GM19193 (cell line): ENCODE data around the gene KRT37.

Experiments
- POLR2A ChIP-seq: IDR thresholded peaks from 4 replicates; pipeline ENCODE4 v1.6.1; 2011; ENCODE audit not compliant: insufficient read depth, insufficient read length; ENCODE audit errors: extremely low read depth

The KRT37 gene

GRCh38 chr17:41444640-41445039 is 20.3 kb upstream of the KRT37 start:
- TF ChIP-seq POLR2A, result no peak

DNA sequence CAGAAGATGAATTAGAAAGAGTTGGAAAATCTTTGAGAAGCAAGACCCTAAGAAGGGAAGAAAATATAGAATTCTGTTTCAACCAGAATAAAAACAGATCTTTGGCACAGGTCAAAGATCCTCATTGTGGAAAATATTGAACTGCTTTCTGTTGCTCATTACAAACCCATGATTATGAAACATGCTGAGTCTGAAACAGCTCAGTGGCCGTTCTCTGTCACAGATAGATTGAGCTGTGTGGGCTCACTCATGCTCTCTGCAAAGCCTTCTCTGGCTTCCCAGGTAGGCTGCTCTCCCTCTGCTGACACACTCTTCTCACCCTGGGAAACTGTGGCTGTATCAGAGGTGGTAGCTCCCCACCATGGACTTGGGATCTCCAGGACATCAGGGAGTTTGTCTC is 19.8 kb upstream of the KRT37 start:
- TF ChIP-seq POLR2A, result no peak

DNA sequence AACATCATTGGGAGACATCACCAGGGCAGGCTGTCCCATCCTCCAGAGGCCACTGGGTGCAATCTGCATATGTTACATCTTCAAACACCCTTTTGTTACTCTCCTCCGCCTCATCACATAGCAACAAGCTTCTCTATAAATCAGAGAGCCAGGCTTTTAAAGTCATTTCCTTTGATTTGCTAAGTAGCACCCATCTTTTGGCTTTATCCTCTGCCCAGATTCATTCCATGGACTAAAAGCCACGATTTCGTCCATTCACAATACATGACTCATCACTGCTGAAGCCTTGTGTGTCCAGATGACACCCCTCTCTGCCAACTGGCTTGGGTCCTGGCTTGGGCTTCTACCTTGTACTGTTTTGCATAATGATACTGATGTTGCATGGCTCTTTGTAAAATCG is 18.4 kb upstream of the KRT37 start:
- TF ChIP-seq POLR2A, result no peak

DNA sequence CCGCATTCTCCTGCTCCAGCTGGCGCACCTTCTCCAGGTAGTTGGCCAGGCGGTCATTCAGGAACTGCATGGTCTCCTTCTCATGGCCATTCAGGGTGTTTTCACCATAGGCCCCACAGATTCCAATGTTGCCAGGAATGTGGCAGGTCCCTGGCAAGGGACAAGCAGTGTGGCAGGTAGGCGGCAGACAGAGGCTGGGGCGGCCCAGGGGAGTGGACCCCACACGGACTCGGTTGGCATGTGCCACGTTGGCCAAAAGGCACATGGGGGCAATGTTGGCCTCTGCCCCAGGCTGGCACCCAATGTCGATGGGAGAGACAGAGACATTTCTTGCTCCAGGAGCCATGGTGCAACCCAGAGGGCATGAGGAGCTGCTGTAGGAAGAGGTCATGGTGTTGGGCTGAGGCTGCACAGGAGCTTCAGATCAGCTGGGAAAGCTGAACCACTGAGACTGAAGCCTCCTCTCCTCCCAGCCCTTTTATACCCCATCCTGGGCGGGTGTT is 16.2 kb upstream of the KRT37 start, which contains the start of gene KRT38:
Gene KRT38 (minus strand): TSS at position 453 of the 503 bp plus-strand sequence. CDS start 62 bp downstream, at position 391.
- TF ChIP-seq POLR2A, result no peak

DNA sequence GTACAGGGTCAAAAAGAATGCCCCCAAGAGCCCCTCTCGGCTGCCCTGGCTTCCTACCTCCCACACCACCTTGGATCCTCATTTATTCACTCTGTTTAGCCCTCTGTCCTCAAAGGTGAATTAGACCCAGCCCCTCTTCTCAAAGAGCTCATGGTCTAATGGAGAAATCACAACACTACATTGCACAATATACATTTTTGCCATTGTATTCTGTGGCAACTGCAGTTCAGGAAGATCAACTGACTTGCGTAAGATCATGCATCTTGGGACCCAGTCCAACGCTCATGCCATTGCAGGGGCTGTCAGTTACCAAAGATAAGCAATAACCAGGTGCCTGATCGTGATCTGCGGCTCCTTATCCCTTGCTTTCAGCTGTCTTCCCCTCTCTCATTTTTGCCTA is 15.0 kb upstream of the KRT37 start:
- no peak for TF ChIP-seq POLR2A

DNA sequence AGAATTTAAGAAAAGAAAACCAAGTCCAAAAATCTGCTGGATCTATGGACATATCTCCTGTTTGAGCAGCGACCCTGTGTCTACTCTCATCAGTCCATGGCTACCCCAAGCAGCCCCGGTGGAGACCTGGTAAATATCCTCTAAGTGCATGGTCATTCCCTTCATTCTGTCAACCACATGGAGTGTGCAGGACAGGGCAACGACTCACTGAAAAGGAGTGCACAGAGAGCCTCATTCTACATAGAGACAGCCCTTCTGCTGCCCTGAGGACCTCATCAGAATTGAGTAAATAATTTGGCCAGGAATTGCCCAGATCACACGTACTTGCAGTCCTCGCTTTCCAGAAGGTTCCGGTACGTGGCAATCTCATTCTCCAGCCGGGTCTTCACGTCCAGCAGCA is 13.4 kb upstream of the KRT37 start:
- no peak for TF ChIP-seq POLR2A

GRCh38 chr17:41437254-41437653 is 12.9 kb upstream of the KRT37 start:
- no peak for TF ChIP-seq POLR2A

GRCh38 chr17:41434415-41434814 is 10.0 kb upstream of the KRT37 start:
- no peak for TF ChIP-seq POLR2A

- TF ChIP-seq POLR2A, result no peak
Observed at GRCh38 chr17:41434005-41434404, 9.6 kb upstream of the KRT37 start.

GRCh38 chr17:41433586-41433985 is 9.2 kb upstream of the KRT37 start:
- TF ChIP-seq POLR2A, result no peak

- no peak for TF ChIP-seq POLR2A
Observed at GRCh38 chr17:41429667-41430066, 5.3 kb upstream of the KRT37 start.

DNA sequence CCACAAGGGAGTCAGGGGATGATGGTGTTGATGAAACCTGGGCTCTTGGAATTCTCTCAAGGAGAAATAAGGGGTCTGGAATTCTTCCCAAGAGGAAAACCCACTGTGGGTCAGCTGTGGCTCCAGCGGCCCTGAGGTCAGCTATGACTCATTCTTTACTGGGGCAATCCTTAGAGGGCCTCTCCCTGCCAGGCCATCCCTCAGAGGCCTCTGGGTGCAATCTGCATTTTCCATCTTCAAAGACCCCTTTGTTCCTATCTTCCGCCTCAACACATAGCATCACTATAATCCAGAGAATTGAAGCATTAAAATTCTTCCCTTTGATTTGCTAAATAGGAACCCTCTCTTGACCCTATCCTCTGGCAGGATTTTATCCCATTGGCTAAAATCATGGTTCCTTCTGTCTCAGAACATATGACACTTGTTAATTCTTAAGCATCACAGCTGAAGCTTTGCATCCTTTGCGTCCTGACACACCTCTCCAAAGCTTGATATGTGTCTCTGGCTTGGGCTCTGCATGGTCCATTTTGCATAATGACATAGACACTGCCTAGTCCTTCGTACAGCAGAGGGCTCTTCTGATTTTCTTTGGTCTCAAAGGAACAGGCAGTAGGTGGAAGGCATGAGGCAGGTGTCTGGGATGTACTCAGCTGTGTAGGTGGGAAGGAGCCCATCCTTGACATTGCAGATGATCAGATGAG is 4.4 kb upstream of the KRT37 start:
- TF ChIP-seq POLR2A, result no peak

- TF ChIP-seq POLR2A, result no peak
Observed at GRCh38 chr17:41421617-41422016, 2.8 kb downstream of the KRT37 start.

- TF ChIP-seq POLR2A, result no peak
Observed at GRCh38 chr17:41421116-41421515, 3.3 kb downstream of the KRT37 start.

DNA sequence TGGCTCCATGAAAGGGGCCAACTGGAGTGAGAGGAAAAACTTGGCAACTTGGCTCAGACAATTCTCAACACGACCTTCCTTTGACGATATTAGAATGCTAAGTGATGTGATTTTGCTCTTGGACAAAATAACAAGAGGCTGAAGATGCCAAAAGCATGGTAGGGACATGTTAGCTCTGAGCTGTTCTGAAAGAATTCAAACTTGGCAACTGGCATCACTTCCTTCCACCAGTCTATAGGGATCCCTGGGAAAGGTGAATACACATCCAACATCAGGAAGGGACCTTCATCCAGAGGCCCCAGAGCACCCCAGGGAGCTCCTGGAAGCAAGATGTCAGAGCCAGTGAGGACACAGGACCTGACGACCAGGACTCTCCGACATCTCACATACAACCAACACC is 4.3 kb downstream of the KRT37 start:
- no peak for TF ChIP-seq POLR2A

- TF ChIP-seq POLR2A, result no peak
Observed at GRCh38 chr17:41419716-41420115, 4.7 kb downstream of the KRT37 start.

- TF ChIP-seq POLR2A, result no peak
Observed at GRCh38 chr17:41418116-41418860, 6.1 kb downstream of the KRT37 start.

DNA sequence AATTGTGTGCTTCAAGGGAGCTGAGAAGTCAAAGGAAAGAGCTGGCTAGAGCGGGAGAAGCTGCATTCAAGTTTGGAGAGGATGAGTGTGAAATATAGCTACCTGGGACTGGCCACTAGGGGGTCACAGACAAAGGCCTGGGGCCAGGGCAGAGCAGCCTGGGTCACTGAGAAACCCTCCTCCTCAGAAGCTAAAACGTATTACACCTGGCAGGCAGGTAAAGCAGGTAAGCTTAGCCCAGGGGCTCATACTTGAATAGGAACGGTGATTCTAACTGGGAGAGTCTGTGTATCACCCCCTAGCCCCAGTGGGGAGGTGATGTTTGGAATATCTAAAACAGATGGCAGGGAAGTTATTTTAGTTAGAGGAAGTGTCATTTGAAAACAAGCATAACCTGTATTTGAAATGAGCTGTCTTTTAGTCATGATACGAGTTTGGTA is 6.8 kb downstream of the KRT37 start:
- TF ChIP-seq POLR2A, result no peak
